ENCODE results near the gene MAST4.

The MAST4 gene

GRCh38 chr5:67208403-67208802 lies 612.2 kb downstream of the MAST4 start:
- no peak for DNase-seq (ENCODE audit: low read depth in 2 of 2)

GRCh38 chr5:67209141-67209771 lies 613.1 kb downstream of the MAST4 start:
- peak in 1 of 2 donors; percentile 11 for DNase-seq (ENCODE audit: low read depth in 2 of 2)

GRCh38 chr5:67211926-67212325 lies 615.7 kb downstream of the MAST4 start:
- no peak for DNase-seq (ENCODE audit: low read depth in 2 of 2)

- DNase-seq (ENCODE audit: low read depth in 2 of 2), result no peak
Observed at GRCh38 chr5:67214036-67214435, 617.8 kb downstream of the MAST4 start.

- DNase-seq (ENCODE audit: low read depth in 2 of 2), result no peak
Observed at GRCh38 chr5:67214707-67215447, 618.7 kb downstream of the MAST4 start.

GRCh38 chr5:67215519-67216471 lies 619.6 kb downstream of the MAST4 start:
- peak; percentile 22 to 43 for DNase-seq (ENCODE audit: low read depth in 2 of 2)

GRCh38 chr5:67216564-67216963 lies 620.4 kb downstream of the MAST4 start:
- DNase-seq (ENCODE audit: low read depth in 2 of 2), result no peak
